Activated T-cell treated with anti-CD3 and anti-CD28 coated beads, Interleukin-2, amount 50 U/mL, for 48 hours (primary cell): ENCODE results near the gene PSMD5.
A peak's percentile ranks its signal among the peaks of the same experiment; 100 is the strongest.

Experiments used
- DNase-seq, 2 experiments: peaks; one replicate each; pipeline ENCODE4 v3.0.0-alpha.2; 2020

PSMD5 gene

DNA sequence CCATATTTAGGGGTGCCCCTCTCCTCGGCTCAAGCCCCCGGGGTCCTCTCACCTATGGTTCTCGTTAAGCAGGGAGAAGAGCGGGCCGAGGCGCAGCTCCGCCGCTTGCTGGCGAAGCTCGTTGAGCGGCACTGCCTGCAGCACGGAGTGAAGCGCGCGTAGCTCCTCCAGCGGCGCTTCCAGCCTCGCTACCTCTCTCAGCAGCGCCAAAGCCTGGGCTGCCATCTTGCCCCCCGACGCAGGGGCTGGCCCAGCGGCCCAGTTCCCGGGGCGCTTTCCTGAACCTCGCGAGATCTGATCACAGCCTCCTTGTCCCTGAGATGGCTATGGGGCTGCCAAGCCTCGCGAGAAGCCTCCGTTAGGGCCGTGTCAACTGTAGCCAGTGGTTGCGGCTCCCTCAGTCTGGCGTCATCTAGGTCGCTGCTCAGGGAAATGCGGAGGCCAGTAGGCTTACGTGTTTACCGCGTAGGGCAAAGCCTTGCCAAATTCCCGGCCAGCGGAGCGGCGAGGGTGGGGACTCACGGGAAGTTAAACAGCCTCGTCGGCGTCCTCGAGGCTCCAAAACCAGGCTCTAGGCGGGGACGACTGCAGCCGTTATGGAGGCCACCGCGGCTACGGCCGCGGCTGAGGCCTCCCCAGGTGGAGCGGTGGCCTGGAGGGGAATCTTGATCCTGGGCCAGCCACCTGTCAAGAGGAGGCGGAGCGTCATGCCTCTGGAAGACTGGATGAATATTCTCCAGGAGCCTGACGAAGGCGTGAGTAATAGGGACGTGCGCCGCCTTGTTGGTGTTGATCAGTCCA is at the start of gene PSMD5:
Gene PSMD5 (minus strand): TSS at position 238 of the 801 bp plus-strand sequence. CDS start 13 bp downstream, at position 225.
- DNase-seq, result peak; percentile 96 to 98

DNA sequence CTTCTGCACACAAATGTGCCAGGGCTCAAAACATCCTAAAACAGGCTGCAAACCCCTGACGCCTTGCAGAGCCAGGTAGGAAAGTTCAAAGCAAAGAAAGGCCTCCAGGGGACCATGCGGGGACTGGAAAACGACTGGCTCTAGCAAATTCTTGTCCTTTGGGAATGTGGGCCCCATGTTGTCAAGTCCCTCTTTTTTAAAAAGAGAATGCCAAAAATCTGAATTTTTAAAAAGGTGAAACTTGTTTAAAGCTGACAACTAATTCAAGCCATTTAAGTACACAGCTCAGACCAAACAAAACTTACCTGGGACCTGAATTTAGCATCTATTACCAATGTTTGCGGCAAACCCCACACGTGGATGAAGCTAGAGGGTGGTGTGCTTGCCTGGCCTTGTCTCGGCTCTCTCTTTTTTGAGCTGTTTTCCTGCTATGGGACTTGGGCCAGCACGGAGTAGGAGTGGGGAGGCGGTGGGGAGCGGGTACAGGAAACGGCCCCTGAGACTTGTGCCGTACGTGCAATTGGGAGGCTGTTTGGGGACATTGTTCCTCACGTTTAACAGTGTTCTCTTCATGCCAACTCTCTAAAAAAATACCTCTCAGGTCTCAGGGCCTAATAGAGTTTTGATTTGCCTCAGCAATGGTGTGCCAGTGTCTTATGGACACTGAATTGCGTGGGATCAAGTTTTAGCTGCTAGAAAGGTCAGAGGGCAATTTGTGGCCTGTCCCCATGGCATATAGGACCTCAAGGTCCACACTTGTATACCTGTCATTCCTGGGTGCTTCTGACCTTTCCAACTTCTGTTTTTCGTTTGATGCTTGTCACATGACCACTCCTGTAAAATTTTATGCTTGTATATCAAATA is 49.4 kb upstream of the PSMD5 start:
- peak in 1 of 2 experiments; percentile 64 for DNase-seq

DNA sequence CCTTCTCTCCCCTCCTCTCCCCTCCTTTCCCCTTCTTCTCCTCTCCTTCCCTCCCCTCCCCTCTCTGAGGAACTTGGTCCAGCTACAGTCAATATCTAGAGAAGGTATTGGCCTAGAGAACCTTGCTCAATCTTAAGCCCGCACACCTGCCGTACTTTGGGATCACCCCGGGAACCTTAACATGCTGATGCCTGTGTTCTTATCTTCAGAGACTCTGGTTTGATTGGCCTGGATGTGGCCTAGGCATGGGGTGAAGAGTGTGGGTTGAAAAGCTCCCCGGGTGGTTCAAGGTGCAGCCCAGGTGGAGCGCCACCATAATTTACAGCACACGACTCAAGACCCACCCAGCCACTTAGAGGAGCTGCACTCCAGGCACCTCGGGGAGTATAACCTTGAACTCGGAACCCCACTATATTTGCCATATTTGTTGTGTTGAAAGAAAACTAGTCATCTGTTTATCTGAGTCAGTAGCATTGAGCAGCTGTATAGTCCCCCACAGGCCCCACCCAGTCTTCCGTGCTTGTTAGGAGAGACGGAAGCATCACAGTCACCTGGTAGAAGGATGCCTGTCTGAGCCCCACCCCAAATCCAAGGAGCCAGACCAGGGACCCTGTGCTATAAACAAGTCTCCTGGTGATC is 48.6 kb upstream of the PSMD5 start:
- peak; percentile 77 to 78 for DNase-seq

DNA sequence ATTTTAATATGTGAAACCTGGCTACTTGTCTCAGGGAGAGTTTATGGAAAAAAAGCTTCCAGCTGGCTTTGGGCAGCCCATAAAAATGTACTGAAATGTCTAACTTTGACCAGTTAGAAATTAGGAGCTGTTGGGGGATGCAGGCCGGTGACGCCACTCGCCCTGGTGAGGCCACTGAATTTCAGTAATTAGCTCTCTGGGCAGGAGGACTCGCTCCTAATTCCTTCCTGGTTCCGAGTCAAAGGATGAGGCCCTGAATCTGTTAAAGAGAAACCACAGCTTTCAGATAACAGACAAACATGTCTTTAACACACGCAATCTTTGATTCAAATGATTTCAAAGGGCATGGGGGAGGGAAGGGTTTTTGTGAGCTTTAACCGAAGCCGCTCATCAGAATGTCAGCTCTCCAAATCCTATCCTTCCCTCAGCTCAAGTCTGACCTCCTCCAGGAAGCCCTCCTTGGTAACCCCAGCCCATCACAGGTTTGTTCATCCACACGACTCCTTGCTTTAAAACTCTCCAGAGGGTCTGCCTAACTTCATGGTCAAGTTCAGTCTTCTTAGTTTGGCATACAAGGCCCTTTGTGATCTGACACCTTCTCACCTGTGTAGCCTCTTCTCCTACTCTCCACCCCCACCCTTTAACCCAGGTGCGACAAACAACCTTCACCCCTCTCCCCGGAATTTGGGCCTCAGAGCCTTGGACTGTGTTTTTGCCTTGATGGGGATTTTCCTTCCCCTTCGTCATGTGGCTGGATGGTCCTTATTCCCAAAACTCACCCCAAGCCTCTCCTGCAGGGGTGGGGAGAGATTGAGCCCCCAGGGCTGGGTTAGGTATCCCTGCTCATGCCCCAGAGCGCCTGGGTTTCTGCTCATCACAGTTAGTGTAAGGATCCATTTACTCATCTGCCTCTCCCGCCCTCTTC is 47.9 kb upstream of the PSMD5 start:
- DNase-seq, result peak in 1 of 2 experiments; percentile 65

DNA sequence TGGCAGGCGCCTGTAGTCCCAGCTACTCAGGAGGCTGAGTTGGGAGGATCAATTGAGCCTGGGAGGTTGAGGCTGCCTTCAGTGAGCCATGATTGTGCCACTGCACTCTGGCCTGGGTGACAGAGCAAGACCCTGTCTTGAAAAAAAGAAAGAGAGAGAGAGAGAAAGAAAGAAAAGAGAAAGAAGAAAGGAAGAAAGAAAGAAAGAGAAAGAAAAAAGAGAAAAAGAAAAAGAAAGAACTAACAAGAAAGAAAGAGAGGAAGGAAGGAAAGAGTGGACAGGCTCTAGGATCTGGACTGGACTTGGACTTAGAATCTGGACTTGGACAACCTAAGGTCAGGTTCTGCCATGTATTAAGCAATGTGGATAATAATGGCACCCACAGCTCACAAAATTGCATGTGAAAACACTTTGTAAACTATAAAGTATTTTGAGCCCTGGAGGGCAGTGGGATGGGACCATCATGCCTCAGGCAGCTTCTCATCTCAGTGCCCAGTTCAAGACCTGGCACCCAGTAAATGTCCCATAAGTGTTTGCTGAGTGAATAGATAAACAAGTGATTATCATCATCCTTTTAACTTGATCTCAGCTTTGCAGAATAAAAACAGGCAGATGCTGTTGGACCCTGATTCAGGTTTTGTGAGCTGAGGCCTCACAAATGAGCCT is 47.0 kb upstream of the PSMD5 start:
- DNase-seq, result no peak

DNA sequence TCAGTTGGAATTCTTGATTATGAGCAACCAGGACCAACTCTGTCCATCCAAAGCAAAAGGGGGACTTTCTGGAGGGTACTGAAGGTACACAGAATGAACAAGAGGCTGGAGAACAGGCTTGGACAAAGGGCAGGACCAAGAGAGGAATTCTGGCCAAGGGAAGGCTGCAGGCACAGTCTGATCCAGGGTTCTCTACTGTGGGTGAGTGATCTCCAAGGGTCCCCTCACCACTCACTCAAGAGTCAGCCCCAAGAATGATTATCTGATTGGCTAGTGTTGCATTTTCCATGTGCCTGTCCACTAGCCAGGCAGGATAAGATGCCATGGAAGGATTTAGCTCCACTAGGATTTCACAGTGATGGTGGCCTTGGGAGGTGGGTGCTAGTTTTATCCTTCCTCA is 45.9 kb upstream of the PSMD5 start:
- no peak for DNase-seq

DNA sequence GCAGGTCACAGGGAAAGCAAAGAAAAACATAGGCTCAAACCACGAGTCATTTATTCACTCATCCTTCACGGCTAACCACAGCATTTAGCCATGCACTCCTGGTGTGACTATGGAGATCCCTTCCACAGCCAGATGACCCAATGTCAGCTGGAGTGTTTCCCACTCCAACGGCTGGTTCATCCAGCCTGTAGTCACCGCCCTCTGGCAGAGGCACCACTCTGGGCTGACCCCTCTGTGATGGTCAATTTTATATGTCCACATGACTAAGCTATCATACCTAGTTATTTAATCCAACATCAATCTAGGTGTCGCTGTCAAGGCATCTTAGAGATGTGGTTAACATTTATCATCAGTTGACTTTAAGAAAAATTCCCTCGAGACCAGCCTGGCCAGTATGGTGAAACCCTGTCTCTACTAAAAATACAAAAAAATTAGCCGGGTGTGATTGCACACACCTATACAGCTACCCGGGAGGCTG is 43.8 kb upstream of the PSMD5 start:
- no peak for DNase-seq

DNA sequence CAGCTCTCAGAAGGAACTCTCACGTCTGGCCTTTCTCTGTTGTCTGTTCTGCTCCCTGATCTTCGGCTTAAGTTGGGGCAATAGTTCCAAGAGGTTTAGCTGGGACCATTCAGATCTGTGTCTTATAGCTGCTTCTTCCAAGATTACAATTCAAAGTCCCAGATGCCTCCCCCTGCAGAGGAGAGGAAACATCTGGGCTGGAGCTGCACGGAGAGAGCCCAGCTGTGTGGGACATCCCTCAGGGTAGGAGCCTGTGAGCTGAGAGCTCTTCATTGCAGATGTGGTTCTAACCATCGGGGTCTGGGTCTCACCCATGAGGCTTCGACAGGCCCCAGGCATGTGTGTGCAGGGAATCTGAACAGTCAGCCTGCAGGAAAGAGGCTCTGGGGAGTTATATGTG is 43.2 kb upstream of the PSMD5 start:
- no peak for DNase-seq

DNA sequence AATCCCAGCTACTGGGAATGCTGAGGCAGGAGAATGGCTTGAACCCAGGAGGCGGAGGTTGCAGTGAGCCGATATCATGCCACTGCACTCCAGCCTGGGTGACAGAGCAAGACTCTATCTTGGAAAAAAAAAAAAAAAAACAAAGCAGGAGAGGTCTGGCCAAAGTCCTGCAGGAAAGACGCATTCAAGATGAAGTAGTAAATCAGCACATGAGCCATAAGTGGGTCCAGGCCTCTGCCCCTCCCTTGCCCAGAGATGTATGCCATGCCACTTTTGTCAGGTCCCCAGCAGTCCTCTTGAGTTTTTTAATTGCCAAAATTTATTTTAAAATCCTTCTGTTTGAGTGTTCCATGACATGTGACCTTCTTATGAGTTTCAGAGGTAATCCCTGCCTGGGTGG is 42.7 kb upstream of the PSMD5 start:
- no peak for DNase-seq

DNA sequence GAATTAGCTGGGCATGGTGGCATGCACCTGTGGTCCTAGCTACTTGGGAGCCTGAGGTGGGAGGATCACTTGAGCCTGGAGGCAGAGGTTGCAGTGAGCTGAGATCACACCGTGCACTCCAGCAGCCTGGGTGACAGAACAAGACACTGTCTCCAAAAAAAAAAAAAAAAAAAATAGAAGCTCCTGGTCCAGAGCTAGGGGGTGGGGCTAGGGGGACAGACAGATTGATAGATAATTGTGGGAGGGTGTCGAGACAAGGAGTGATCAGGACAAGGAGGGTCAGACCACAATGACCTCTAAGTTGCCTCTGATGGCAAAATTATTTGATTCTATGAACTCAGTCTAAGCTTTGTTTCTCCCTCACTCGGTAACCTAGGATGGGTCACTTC is 40.9 kb upstream of the PSMD5 start:
- no peak for DNase-seq

DNA sequence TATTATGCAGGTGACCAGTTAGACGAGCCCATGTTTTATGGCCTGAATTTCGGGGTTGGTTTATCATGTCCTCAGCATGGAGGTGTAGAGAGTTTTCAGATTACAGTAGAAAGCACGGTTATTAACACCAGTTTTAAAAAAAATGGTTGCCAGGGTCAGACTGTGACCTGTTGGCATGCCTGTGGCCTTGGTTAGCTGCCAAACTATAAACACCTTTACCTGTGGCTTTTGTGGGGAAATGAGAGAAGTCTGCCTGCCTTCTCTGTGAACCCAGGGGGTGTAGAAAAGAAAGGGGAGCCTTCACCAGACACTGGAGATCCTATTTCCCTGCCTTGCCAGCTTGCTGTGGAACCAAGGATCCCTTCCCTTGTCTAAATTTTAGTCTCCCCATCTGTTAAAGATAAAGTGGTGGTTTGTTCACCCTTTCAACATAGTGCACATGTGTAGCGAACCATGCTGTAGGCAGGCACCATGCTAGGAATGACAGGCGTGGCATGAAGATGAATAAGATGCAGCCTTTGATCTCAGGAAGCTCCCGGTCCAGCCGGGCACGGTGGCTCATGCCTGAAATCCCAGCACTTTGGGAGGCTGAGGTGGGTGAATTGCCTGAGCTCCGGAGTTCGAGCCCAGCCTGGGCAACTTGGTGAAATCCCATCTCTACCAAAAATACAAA is 40.3 kb upstream of the PSMD5 start:
- peak in 1 of 2 experiments; percentile 33 for DNase-seq

DNA sequence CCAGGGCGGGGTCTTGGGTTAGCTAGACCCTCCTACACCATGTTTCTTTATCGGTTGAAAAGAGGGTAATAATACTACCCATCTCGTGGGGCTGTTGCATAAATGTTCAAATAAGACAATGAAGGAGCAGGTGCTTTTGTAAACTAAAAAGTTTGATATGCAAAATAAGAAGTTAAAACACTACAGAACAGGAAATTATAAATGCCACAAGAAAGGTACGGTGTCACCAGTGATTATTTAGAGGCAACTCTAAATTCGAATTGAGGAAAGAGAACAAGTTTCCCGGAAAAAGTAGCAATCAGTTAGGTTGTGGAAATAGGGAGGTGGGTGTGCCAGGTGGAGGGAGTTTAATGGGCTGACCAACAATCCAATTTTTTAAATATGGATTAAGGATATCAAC is 36.7 kb upstream of the PSMD5 start:
- DNase-seq, result no peak

DNA sequence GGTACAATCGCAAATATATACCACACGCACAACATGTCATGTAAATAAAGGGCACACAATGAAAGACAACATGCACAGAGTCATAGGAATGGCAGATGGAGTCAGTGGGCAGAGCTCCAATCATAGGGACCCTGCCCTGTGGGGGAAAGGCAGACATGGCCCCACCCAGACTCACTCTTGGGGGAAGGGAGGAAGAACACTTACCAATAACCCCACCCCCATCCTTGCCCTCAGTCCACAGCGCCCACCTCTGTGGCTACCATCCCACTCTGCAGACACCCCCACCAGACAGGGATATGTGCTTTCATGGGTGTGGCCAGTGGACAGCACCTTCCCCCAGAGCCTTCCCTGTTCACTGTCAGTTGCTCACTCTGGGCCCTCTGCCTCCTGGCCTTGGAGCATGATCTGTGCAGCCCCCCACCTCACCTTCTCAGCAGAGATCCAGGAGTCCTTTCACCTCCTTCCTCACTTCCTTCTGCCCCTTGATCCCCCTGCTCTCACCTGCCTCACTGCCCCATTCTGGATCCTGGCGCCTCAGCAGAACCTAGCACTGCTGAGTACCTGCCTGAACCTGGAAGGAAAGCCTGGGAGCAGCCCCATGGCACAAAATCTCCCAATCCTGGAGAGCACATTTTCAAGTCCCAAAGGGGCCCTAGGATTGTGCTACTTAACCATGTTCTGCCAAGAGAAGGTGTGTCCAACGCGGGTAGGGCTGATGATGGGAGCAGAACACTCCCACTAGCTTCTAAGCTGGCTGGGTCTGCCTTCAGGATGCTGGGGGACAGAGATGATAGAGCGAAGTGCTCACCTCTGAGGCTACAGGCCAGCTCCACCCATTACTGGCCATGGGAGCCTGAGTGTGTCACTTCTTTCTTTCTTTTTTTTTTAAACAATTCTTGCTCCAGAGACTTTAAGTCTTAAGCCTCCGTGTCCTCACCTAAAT is 35.7 kb upstream of the PSMD5 start:
- DNase-seq, result peak in 1 of 2 experiments; percentile 56

DNA sequence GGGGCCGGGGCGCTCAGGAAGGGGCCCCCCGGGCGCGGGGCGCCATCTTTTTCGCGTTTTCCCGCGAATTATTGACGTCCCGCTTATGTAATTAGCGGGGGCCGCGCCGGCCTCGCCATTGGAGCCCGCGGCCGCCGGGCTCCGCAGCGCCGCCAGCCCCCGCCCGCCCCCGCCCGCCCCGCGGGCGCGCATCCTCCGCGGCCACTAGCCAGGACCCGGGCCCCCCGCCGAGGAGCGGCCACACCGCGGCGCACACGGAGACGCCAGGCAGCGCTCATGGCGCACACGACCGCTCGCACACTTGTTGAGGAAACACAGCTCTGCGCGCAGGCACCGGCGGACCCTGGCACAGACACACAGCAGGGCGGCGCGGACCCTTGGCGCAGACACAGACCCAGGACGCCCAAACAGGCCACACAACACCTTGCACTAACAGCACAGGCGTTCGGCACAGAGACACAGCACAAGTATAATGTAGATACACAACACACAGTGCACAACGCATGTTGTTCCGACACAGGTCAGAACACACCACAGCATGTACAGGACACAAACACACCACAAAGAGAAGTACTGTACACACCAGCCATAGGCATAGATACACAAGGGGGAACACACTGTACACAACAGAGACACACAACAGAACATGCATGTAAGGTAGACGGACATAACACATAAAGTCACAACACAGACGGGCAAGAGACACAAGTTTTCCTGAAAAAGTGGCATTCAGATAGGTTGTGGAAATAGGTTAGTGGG is 34.7 kb upstream of the PSMD5 start:
- peak; percentile 85 to 88 for DNase-seq

DNA sequence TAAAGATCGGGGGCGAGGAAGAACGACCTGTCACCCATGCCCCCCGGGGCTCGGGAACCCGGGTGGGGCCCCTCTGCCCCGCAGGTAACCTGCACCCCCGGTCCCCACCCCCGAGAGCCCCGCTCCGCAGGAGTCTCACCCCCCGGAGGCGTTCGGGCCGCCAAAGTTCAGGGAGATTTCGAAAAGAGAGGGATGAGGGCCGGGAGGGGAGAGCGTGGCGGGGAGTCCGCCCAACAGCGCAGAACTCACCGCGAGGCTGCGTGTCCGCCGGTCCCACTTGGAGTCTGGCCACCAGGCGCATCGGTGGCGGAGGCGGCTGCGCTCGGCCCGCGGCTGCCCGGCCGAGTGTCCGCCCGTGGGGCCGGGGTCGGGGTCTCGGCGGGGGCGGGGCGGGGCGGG is 34.1 kb upstream of the PSMD5 start, which contains the start of gene PHF19:
Gene PHF19 (minus strand): TSS at position 347 of the 399 bp plus-strand sequence. CDS start 2,447 bp downstream, outside the sequence.
- no peak for DNase-seq

DNA sequence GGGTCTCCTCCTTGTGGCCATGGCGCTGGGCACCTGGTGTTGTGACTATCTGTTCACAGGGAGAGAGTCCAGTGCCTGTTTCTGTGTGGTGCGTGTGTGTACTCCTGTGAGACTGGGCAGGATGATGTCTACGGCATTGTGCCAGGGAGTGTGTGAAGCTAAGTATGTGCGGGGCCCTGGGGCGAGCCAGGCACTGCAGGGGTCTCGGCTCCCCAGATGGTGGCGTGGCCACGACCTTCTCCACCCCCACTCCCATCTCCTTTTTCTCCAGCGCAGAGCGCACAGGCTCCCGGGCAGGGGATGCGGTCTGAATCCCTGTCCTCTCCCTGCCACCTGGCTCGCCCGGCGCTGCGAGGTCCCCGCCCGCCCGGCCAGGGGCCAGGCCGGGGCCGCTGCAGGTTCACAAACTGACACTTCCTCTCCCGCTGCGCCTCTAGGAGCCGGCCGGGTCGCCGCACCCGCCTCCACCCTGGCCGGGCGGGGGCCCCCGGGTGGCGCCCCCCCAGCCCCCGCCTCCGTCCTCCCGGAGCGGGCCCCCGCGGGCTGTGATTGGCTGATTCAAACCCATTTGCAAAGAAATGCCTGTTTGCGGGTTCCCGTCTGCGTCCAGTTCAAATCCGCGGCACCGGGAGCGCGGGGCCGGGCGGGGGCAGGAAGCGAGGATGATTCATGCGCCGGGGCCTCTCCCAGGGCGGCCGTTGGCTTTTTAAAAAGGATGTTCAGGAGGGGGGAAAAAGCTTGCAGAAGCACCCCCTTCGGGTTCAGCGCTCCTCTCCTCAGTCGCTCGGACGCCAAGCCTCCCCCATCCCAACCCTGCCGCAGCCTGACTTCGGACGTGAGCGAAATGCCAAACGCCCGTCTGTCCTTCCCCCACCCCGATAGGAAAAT is 33.5 kb upstream of the PSMD5 start:
- peak; percentile 93 to 94 for DNase-seq

DNA sequence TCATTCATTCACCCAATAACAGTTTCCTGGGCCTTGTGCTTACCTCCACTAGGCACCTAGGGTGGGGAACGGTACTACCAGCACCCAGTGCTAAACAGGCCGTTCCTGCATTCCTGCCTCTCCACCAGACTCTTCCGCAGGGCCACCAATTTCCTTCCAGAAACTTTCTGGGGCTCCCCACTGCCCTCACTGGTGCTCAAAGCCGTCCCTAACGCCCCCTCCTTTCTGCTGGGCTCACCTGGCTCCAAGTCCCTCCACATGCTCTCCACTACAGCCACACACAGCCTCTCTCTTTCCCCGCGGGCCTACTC is 32.9 kb upstream of the PSMD5 start:
- no peak for DNase-seq

DNA sequence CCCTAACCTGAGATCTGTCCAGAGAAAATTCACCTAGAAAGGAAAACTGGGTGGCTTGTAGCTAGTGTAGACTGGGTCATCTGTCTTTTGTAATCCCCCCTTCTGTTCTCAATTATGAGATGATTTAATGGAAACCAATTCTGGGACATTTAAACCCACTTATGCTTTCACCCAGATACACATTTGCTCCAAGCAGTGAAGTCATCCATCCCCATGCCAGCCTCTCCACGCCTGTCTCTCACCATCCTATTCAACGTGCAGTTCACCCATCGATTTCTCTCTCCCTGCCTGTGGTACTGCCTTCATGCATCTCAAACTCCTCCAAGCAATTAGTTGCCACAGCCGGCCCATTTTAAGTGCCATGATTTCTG is 32.5 kb upstream of the PSMD5 start:
- no peak for DNase-seq
